Measurements from ENCODE around the gene DLL3.

- TF ChIP-seq CTCF (IDR thresholded peaks at IDR 0.05; ENCODE audit: insufficient read depth, low read length, poor library complexity, severe bottlenecking), result peak; percentile 60
- TF ChIP-seq EZH2phosphoT487 (conservative IDR thresholded peaks at IDR 0.05; ENCODE audit: low read length), result no peak
Measured at GRCh38 chr19:39502640-39503417, 4.1 kb downstream of the DLL3 start.

Measured in SU-DHL-6 (cell line).